Gastroesophageal sphincter (tissue), 3 donors: ENCODE results near the gene C14orf119.

ENCODE experiments used
- CTCF ChIP-seq, 4 experiments: fragments of 200-600 bp in 2 of 4; fragments of 450-650 bp in 2 of 4; sonication (generic) in 1 of 4; IDR thresholded peaks; one replicate each; pipeline ENCODE4 v1.5.1; 2017 to 2019; ENCODE audit warnings: antibody characterized with exemption in 4 of 4, mild to moderate bottlenecking in 2 of 4, moderate library complexity in 2 of 4
- EP300 ChIP-seq: sonication (generic); formaldehyde crosslinking; IDR thresholded peaks from one replicate; pipeline ENCODE4 v1.6.1; 2017; ENCODE audit warnings: antibody characterized with exemption, mild to moderate bottlenecking
- POLR2A ChIP-seq, 2 donors: fragments of 450-650 bp; IDR thresholded peaks; one replicate each; pipeline ENCODE4 v1.6.1; 2017; ENCODE audit warnings: antibody characterized with exemption in 2 of 2, mild to moderate bottlenecking in 2 of 2, moderate library complexity in 1 of 2
- POLR2AphosphoS5 ChIP-seq: sonication (generic); formaldehyde crosslinking; IDR thresholded peaks from one replicate; pipeline ENCODE4 v1.6.1; 2017; ENCODE audit warnings: antibody characterized with exemption

GRCh38 chr14:23071244-23071920 lies 23.9 kb upstream of the C14orf119 start:
- TF ChIP-seq CTCF (IDR thresholded peaks at IDR 0.05) (peak in 1 of 4 experiments; percentile 37), POLR2A (IDR thresholded peaks at IDR 0.05) (no peak), POLR2AphosphoS5 (peak; percentile 70), EP300 (no peak)
